HepG2 (cell line): Measurements from ENCODE around the gene TSNAXIP1. TPM values are rescaled to one million over a fixed set of nuclear protein-coding genes. Genes with fewer than 3 reads are reported as not detected.

Experiments
- BORCS8-MEF2B ChIP-seq: sonication (generic); formaldehyde crosslinking; IDR thresholded peaks from 2 replicates; pipeline ENCODE4 v1.8.0; 2022; ENCODE audit warnings: mild to moderate bottlenecking, missing genetic modification reagents
- DBP ChIP-seq: sonication (generic); formaldehyde crosslinking; IDR thresholded peaks from 2 replicates; pipeline ENCODE4 v1.4.0; 2020; ENCODE audit warnings: missing genetic modification reagents; ENCODE audit errors: not compliant biosample characterization
- ISL2 ChIP-seq: sonication (generic); formaldehyde crosslinking; IDR thresholded peaks from 2 replicates; pipeline ENCODE4 v1.5.0; 2020; ENCODE audit warnings: missing genetic modification reagents
- MLXIP ChIP-seq: sonication (generic); formaldehyde crosslinking; IDR thresholded peaks from 2 replicates; pipeline ENCODE4 v1.9.0; 2021; ENCODE audit warnings: missing genetic modification reagents, borderline replicate concordance
- MXD1 ChIP-seq: sonication (generic); formaldehyde crosslinking; IDR thresholded peaks from 2 replicates; pipeline ENCODE4 v1.4.0; 2020; ENCODE audit warnings: mild to moderate bottlenecking, missing genetic modification reagents
- NCOA5 ChIP-seq: sonication (generic); formaldehyde crosslinking; IDR thresholded peaks from 2 replicates; pipeline ENCODE4 v1.4.0; 2020; ENCODE audit warnings: missing genetic modification reagents
- PAF1 ChIP-seq: IDR thresholded peaks from 2 replicates; pipeline ENCODE4 v1.6.1; 2016; ENCODE audit warnings: missing genetic modification reagents, missing compliant biosample characterization
- RBFOX2 ChIP-seq: fragments of 200-400 bp; formaldehyde crosslinking; IDR thresholded peaks from 2 replicates; pipeline ENCODE4 v1.6.1; 2017; ENCODE audit warnings: low read depth, mild to moderate bottlenecking, low read length
- THAP11 ChIP-seq: IDR thresholded peaks from 2 replicates; pipeline ENCODE4 v1.6.1; 2016; ENCODE audit warnings: missing biosample characterization, missing genetic modification reagents
- TIGD3 ChIP-seq: sonication (generic); formaldehyde crosslinking; IDR thresholded peaks from 2 replicates; pipeline ENCODE4 v1.5.1; 2020; ENCODE audit warnings: mild to moderate bottlenecking, missing genetic modification reagents, borderline replicate concordance
- U2AF1 ChIP-seq: fragments of 200-400 bp; formaldehyde crosslinking; optimal IDR thresholded peaks from 2 replicates; pipeline ENCODE3; 2017; ENCODE audit warnings: mild to moderate bottlenecking, low read depth, low read length
- USF2 ChIP-seq, 2 experiments: sonication (generic) in 1 of 2; formaldehyde crosslinking in 1 of 2; IDR thresholded peaks; 2 replicates each; pipeline versions ENCODE4 v1.5.1 to v1.6.1; 2011 to 2020; ENCODE audit warnings: borderline replicate concordance in 1 of 2, low read depth in 1 of 2, low read length in 1 of 2, mild to moderate bottlenecking in 1 of 2, missing genetic modification reagents in 1 of 2, moderate library complexity in 1 of 2
- ZBTB37 ChIP-seq: sonication (generic); formaldehyde crosslinking; IDR thresholded peaks from 2 replicates; pipeline ENCODE4 v1.4.0; 2020; ENCODE audit warnings: mild to moderate bottlenecking, missing genetic modification reagents
- ZNF747 ChIP-seq: sonication (generic); formaldehyde crosslinking; IDR thresholded peaks from 2 replicates; pipeline ENCODE4 v1.8.1; 2023; ENCODE audit warnings: missing genetic modification reagents, mild to moderate bottlenecking, borderline replicate concordance
- ZNF766 ChIP-seq: sonication (generic); formaldehyde crosslinking; IDR thresholded peaks from 2 replicates; pipeline ENCODE4 v1.5.0; 2020; ENCODE audit warnings: missing genetic modification reagents, borderline replicate concordance
- ZNF878 ChIP-seq: sonication (generic); formaldehyde crosslinking; IDR thresholded peaks from 2 replicates; pipeline ENCODE4 v1.8.1; 2023; ENCODE audit warnings: mild to moderate bottlenecking, missing genetic modification reagents, moderate library complexity
- polyA plus RNA-seq, 8 experiments: library from polyadenylated mRNA; depleted of rRNA in 3 of 8; stranded (reverse) in 7 of 8; unstranded in 1 of 8; fragments of >200 nt; fragmentation: Illumina TruSeq in 4 of 8; extraction: Trizol in 4 of 8; gene quantifications; 2 replicates each; pipeline versions ENCODE4 v1.2.1 to v1.2.3, GENCODE V29; 2011 to 2016; ENCODE audit warnings: low read depth in 4 of 8, missing spikeins in 1 of 8, mixed read lengths in 1 of 8; ENCODE audit not compliant: insufficient read depth in 1 of 8
- total RNA-seq, 5 experiments: library from RNA; depleted of rRNA; stranded (reverse); fragments of >200 nt; fragmentation: Illumina TruSeq; extraction: Trizol; gene quantifications; 2 replicates each; pipeline ENCODE4 v1.2.3, GENCODE V29; 2016; ENCODE audit warnings: low read depth in 1 of 5

TSNAXIP1 gene
- total and polyA plus RNA-seq, 2 of the 13 experiments (the other 11 are each of a cell fraction or from before 2014, with no cell fraction given) = 0.37 to 0.86 TPM

- TF ChIP-seq MXD1 = no peak; the same call in none of the 2 replicates
- no peak for TF ChIP-seq PAF1 (CRISPR knock-in tag)
- TF ChIP-seq ISL2 (CRISPR knock-in tag) = peak; percentile 17; the same call in 1 of the 2 replicates
- no peak for TF ChIP-seq MLXIP (CRISPR knock-in tag)
- TF ChIP-seq U2AF1 = peak; percentile 82
- TF ChIP-seq ZNF878 (CRISPR knock-in tag) = no peak
- no peak for TF ChIP-seq NCOA5
- TF ChIP-seq ZBTB37 = no peak
- TF ChIP-seq ZNF747 (CRISPR knock-in tag) = 0 out of 2 replicates have a peak, but pooled peaks have one; percentile 13
- TF ChIP-seq BORCS8-MEF2B (CRISPR knock-in tag) = no peak; the same call in 1 of the 2 replicates
- TF ChIP-seq DBP (CRISPR knock-in tag) = no peak
- TF ChIP-seq THAP11 = peak; percentile 61; the same call in 1 of the 2 replicates
- no peak for TF ChIP-seq TIGD3 (CRISPR knock-in tag)
- TF ChIP-seq RBFOX2 = peak; percentile 66
- TF ChIP-seq USF2 (IDR thresholded peaks at IDR 0.05; ENCODE audit: low read depth, low read length) = no peak
- no peak for TF ChIP-seq USF2 (CRISPR knock-in tag; IDR thresholded peaks at IDR 0.05; ENCODE audit: borderline replicate concordance)
- TF ChIP-seq ZNF766 (CRISPR knock-in tag) = no peak; the same call in 1 of the 2 replicates
Observed at GRCh38 chr16:67842509-67843342, 36.0 kb downstream of the TSNAXIP1 start (continued).
